Astrocyte of the cerebellum (primary cell): ENCODE measurements around the gene SLC22A23.

Experiments used
- DNase-seq: peaks from one replicate; pipeline ENCODE4 v3.0.0-alpha.2; 2011; ENCODE audit warnings: low read depth
- H3K4me3 ChIP-seq: 2 replicates; pipeline ENCODE4 v1.5.1; 2011; ENCODE audit warnings: mild to moderate bottlenecking, low read depth, low read length, moderate library complexity
- in situ Hi-C: cut with HindIII; loops from 2 replicates; pipeline ENCODE4 v1.10.0; 2017; ENCODE audit warnings: low sequenced_read_pairs
- TF ChIP-seq, protein P1 (sequence below): IDR thresholded peaks from 2 replicates; pipeline ENCODE4 v1.5.1; 2012; ENCODE audit warnings: low read length, low read depth, moderate library complexity, mild to moderate bottlenecking; ENCODE audit errors: missing control alignments

The SLC22A23 gene

DNA sequence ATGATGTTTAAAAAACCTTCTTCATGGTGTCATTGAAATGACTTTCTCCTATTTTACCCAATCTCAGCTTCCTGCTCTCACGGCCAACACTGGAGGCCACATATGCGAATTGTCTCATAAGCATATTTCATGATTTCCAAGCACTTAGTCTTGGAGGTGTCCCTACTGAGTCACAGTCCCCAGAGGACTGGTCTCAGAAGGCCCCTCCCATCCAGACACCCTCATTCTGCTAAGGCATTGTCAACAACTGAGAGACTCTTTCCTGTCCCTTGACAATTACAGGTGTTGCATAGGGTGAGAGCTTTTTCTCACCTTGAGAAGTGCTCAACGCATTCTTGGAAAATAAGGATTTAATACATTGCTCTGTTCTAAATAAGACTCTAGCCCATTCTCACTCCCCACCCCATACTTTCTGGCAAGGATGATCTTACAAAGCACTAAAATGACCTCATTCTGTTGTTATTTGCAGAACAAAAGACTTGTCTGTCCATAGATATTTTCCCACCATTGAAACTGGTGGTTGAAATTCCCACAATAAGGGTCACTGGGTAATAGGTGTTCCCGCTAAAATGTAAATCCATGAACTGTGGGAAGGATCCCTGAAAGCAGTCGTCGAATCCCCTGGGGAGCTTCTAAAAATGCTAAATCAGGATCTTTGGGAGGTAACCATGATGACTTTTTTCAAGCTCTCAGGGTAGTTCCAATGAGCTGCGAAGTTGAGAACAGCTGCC, 32.3 kb upstream of the SLC22A23 start:
- H3K4me3 ChIP-seq, result no peak overlapping the region
- peak; percentile 90 for DNase-seq
- in situ Hi-C loops, result no loop called here
- TF ChIP-seq, protein P1, sequence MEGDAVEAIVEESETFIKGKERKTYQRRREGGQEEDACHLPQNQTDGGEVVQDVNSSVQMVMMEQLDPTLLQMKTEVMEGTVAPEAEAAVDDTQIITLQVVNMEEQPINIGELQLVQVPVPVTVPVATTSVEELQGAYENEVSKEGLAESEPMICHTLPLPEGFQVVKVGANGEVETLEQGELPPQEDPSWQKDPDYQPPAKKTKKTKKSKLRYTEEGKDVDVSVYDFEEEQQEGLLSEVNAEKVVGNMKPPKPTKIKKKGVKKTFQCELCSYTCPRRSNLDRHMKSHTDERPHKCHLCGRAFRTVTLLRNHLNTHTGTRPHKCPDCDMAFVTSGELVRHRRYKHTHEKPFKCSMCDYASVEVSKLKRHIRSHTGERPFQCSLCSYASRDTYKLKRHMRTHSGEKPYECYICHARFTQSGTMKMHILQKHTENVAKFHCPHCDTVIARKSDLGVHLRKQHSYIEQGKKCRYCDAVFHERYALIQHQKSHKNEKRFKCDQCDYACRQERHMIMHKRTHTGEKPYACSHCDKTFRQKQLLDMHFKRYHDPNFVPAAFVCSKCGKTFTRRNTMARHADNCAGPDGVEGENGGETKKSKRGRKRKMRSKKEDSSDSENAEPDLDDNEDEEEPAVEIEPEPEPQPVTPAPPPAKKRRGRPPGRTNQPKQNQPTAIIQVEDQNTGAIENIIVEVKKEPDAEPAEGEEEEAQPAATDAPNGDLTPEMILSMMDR, result no peak

DNA sequence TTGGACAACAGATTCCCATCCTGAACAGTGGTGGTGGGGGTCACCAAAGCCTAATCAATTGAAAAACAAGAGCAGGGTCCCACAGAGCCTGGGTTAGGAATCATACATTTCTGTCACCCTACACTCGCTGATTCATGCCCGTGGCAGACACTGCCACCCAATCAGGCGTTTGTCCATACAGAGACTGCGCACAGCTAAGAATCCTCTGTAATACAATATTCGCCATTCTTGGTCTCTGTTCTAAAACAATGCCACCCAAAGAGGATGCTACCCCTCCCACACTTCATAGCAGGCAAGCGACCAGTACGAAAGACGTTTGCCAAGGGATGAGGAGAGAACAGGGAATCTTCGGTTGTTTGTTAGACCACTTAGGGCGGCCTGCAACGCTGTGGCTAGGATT, 28.1 kb upstream of the SLC22A23 start:
- no peak for DNase-seq
- TF ChIP-seq, protein P1, result no peak
- in situ Hi-C loops, result no loop called here
- no peak overlapping the region for H3K4me3 ChIP-seq

DNA sequence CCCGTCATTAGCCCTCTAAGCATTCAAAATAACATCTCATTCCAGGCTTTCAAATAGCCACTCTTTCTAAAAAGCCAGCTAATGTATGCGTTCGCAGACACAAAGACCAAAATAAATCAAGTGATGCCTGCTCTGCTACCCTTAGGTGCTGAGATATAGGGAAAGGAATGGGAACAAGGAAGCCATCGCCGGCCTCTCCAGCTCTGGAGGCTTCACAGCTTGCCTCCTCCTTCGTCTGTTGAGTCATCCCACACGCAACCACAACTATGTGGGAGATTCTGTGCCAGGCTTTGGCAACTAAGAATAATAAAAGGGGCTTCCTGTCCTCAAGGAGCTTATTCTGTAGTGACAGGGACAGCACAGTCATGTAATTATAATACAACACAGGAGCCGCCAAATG, 27.3 kb upstream of the SLC22A23 start:
- TF ChIP-seq, protein P1, result no peak
- peak; percentile 58 for DNase-seq
- in situ Hi-C loops, result no loop called here
- no peak overlapping the region for H3K4me3 ChIP-seq

DNA sequence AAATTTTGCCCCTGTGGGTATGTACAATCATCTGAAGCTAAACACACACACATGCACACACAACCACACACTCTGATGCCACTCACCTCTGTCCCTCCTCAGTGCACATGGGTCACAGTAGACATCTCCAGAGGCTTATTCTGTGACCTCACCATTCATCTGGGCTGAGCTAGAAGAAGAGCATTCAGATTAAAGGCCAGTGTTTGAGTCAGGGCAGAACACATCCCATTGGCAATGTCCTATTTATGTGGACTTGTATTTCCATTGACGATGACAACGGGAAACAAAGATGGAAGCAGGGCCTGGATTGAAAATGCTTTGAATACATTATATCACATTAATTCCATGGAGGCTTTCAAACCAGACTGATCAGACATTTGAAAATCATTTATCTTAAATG, 26.8 kb upstream of the SLC22A23 start:
- H3K4me3 ChIP-seq, result no peak overlapping the region
- in situ Hi-C loops, result no loop called here
- TF ChIP-seq, protein P1, result no peak
- no peak for DNase-seq

DNA sequence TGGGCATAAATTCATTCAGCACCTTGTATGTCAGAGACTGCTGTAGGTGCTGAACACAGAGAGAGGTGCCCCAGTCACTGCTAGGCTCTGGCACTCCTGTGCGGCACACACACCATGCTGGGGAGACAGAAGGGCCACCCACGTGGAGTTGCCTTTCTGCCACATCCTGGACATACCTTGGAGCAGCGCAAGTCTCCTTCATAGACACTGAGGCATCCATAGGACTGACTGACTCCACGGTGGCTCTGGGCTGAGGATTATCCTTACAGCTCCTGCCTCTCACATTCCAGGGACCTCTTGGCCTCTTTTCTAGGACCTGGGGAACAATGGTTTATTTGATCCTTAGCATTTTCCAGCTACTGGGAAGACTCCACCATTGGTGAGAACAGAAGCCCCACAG, 26.0 kb upstream of the SLC22A23 start:
- TF ChIP-seq, protein P1, result no peak
- in situ Hi-C loops, result no loop called here
- no peak overlapping the region for H3K4me3 ChIP-seq
- no peak for DNase-seq

DNA sequence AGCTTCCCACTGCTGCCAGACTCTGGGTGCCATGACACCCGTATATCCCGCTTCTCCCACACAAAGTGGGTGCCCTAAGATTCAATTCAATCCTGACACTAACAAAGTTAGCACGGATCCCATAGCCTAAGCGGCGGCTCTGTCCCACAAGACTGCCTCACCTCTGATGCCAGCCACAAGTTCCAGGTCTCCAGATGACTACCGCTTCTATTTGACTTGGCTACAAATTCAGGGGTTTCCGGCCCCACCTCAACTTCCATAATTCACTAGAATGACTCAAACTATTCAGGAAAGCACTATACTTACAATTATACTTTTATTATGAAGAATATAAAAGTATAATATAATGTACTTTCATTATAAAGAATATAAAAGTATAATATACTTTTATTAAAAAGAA, 24.8 kb upstream of the SLC22A23 start:
- in situ Hi-C loops, result no loop called here
- TF ChIP-seq, protein P1, result no peak
- H3K4me3 ChIP-seq, result no peak overlapping the region
- no peak for DNase-seq
